Liver (tissue), 9 donors: ENCODE results near the gene ST6GALNAC5. TPM values are rescaled to one million over a fixed set of nuclear protein-coding genes. Genes with fewer than 3 reads are reported as not detected.

ENCODE experiments used
- DNase-seq: peaks from one replicate; pipeline ENCODE4 v3.0.0-alpha.2; 2017; ENCODE audit warnings: low spot score
- H3K27ac ChIP-seq, 2 donors: one replicate each; pipeline ENCODE4 v1.7.0; 2013; ENCODE audit warnings: inconsistent platforms in 2 of 2, low read length in 2 of 2, control low read depth in 1 of 2, low read depth in 1 of 2, mild to moderate bottlenecking in 1 of 2
- H3K27me3 ChIP-seq, 4 donors: one replicate each; pipeline versions ENCODE4 v1.6.1 to v1.7.0; 2013; ENCODE audit warnings: low read length in 3 of 4, inconsistent platforms in 1 of 4, mild to moderate bottlenecking in 1 of 4, moderate library complexity in 1 of 4; ENCODE audit not compliant: control insufficient read depth in 4 of 4, insufficient read depth in 4 of 4
- H3K36me3 ChIP-seq, 4 donors: one replicate each; pipeline versions ENCODE4 v1.6.1 to v1.7.0; 2013; ENCODE audit warnings: low read length in 3 of 4, mild to moderate bottlenecking in 3 of 4, low read depth in 1 of 4, moderate library complexity in 1 of 4; ENCODE audit not compliant: control insufficient read depth in 4 of 4, insufficient read depth in 3 of 4
- H3K4me1 ChIP-seq, 4 donors: one replicate each; pipeline versions ENCODE4 v1.6.1 to v1.7.0; 2013; ENCODE audit warnings: low read length in 3 of 4, mild to moderate bottlenecking in 3 of 4, moderate library complexity in 1 of 4; ENCODE audit not compliant: control insufficient read depth in 4 of 4, insufficient read depth in 4 of 4
- H3K4me3 ChIP-seq, 3 donors: one replicate each; pipeline versions ENCODE4 v1.6.1 to v1.7.0; 2013; ENCODE audit warnings: low read length in 3 of 3, control low read depth in 1 of 3, low read depth in 1 of 3, mild to moderate bottlenecking in 1 of 3
- H3K9ac ChIP-seq, 2 donors: one replicate each; pipeline ENCODE4 v1.7.0; 2013; ENCODE audit warnings: low read length in 2 of 2, mild to moderate bottlenecking in 2 of 2, moderate library complexity in 2 of 2, control low read depth in 1 of 2, low read depth in 1 of 2
- H3K9me3 ChIP-seq, 4 donors: one replicate each; pipeline versions ENCODE4 v1.6.1 to v1.7.0; 2013; ENCODE audit warnings: low read length in 3 of 4; ENCODE audit not compliant: control insufficient read depth in 4 of 4
- ATF3 ChIP-seq: IDR thresholded peaks from 2 replicates; pipeline ENCODE4 v1.6.1; 2016; ENCODE audit warnings: antibody characterized with exemption
- EGR1 ChIP-seq, 2 donors: IDR thresholded peaks; 2 replicates each; pipeline ENCODE4 v1.6.1; 2016 to 2018; ENCODE audit warnings: antibody characterized with exemption in 2 of 2, low read depth in 2 of 2
- FOXA1 ChIP-seq: IDR thresholded peaks from 2 replicates; pipeline ENCODE4 v1.6.1; 2016; ENCODE audit warnings: antibody characterized with exemption
- FOXA2 ChIP-seq: IDR thresholded peaks from 2 replicates; pipeline ENCODE4 v1.6.1; 2016; ENCODE audit warnings: antibody characterized with exemption
- GABPA ChIP-seq, 2 donors: IDR thresholded peaks in 1 of 2; conservative IDR thresholded peaks in 1 of 2; 2 replicates each; pipeline ENCODE4 v1.6.1; 2016; ENCODE audit warnings: antibody characterized with exemption in 2 of 2, mild to moderate bottlenecking in 1 of 2, moderate library complexity in 1 of 2
- HNF4A ChIP-seq, 2 donors: conservative IDR thresholded peaks; 2 replicates each; pipeline ENCODE4 v1.6.1; 2016; ENCODE audit warnings: antibody characterized with exemption in 2 of 2, mild to moderate bottlenecking in 2 of 2
- HNF4G ChIP-seq: IDR thresholded peaks from 2 replicates; pipeline ENCODE4 v1.6.1; 2016; ENCODE audit warnings: antibody characterized with exemption
- JUND ChIP-seq, 2 donors: IDR thresholded peaks; 2 replicates each; pipeline ENCODE4 v1.6.1; 2016; ENCODE audit warnings: antibody characterized with exemption in 2 of 2
- MAX ChIP-seq: IDR thresholded peaks from 2 replicates; pipeline ENCODE4 v1.6.1; 2016; ENCODE audit warnings: antibody characterized with exemption
- RAD21 ChIP-seq, 2 donors: IDR thresholded peaks; 2 replicates each; pipeline ENCODE4 v1.6.1; 2016; ENCODE audit warnings: antibody characterized with exemption in 2 of 2, mild to moderate bottlenecking in 2 of 2
- REST ChIP-seq: IDR thresholded peaks from 2 replicates; pipeline ENCODE4 v1.6.1; 2016; ENCODE audit warnings: antibody characterized with exemption, mild to moderate bottlenecking
- RXRA ChIP-seq, 2 donors: IDR thresholded peaks; 2 replicates each; pipeline ENCODE4 v1.6.1; 2017 to 2018; ENCODE audit warnings: antibody characterized with exemption in 2 of 2, mild to moderate bottlenecking in 1 of 2
- SP1 ChIP-seq: IDR thresholded peaks from 2 replicates; pipeline ENCODE4 v1.6.1; 2018; ENCODE audit warnings: antibody characterized with exemption, mild to moderate bottlenecking
- TAF1 ChIP-seq: conservative IDR thresholded peaks from 2 replicates; pipeline ENCODE4 v1.6.1; 2016; ENCODE audit warnings: antibody characterized with exemption, mild to moderate bottlenecking
- YY1 ChIP-seq: IDR thresholded peaks from 2 replicates; pipeline ENCODE4 v1.6.1; 2016; ENCODE audit warnings: antibody characterized with exemption, mild to moderate bottlenecking
- ZBTB33 ChIP-seq: IDR thresholded peaks from 2 replicates; pipeline ENCODE4 v1.6.1; 2016; ENCODE audit warnings: antibody characterized with exemption
- WGBS: extraction: QIAGEN DNeasy Blood & Tissue Kit; methylation state at CpG from one replicate; pipeline ENCODE4 v1.1.7; 2013; 5-methylcytosine and 5-hydroxymethylcytosine counted together
- polyA plus RNA-seq, 2 donors: library from polyadenylated mRNA; stranded (reverse) in 1 of 2; unstranded in 1 of 2; fragments of 200-250 nt in 1 of 2; fragments of >200 nt in 1 of 2; fragmentation: Nextera tagmentation in 1 of 2; extraction: Ambion mirVana in 1 of 2; gene quantifications; one replicate each; pipeline versions ENCODE4 v1.2.1 to v1.2.3, GENCODE V29; 2013 to 2015
- total RNA-seq, 2 donors: library from RNA; depleted of rRNA; stranded (reverse); fragments of >200 nt; gene quantifications; one replicate each; pipeline ENCODE4 v1.2.3, GENCODE V29; 2014
- TF ChIP-seq, protein P1 (sequence below): fragments of 150-350 bp; IDR thresholded peaks from 2 replicates; pipeline ENCODE4 v1.5.1; 2017; ENCODE audit warnings: improper control_type of control experiment, low read depth, low read length; ENCODE audit not compliant: missing input control
- donor health status: healthy.
- donor health status: healthy.
- donor health status: healthy.
- donor health status: healthy.
- donor health status: healthy.

ST6GALNAC5 gene
- total and polyA plus RNA-seq, 4 donors = 0.09 to 0.17 TPM; not detected in 2

- Histone ChIP-seq H3K27ac (no peak overlapping the region), H3K4me3 (no peak overlapping the region), H3K9ac (no peak overlapping the region), H3K36me3 (no peaks in the 10 kb centered on the region), H3K9me3 (no peaks in the 10 kb centered on the region), H3K4me1 (no peaks in the 10 kb centered on the region), H3K27me3 (peaks cover 0 to 4% (median 1%) of the 10 kb centered on the region in 4 donors)
- no peak for DNase-seq
- TF ChIP-seq RAD21 (IDR thresholded peaks at IDR 0.05) (no peak), TAF1 (no peak), RXRA (IDR thresholded peaks at IDR 0.05) (no peak), MAX (no peak), HNF4G (no peak), FOXA2 (no peak), SP1 (no peak), ZBTB33 (no peak), JUND (IDR thresholded peaks at IDR 0.05) (no peak), GABPA (IDR thresholded peaks at IDR 0.05 in 1 of 2, conservative IDR thresholded peaks at IDR 0.05 in 1 of 2) (no peak), ATF3 (no peak), EGR1 (IDR thresholded peaks at IDR 0.05; ENCODE audit: low read depth in 2 of 2) (no peak), FOXA1 (no peak), REST (no peak)
- TF ChIP-seq, protein P1, sequence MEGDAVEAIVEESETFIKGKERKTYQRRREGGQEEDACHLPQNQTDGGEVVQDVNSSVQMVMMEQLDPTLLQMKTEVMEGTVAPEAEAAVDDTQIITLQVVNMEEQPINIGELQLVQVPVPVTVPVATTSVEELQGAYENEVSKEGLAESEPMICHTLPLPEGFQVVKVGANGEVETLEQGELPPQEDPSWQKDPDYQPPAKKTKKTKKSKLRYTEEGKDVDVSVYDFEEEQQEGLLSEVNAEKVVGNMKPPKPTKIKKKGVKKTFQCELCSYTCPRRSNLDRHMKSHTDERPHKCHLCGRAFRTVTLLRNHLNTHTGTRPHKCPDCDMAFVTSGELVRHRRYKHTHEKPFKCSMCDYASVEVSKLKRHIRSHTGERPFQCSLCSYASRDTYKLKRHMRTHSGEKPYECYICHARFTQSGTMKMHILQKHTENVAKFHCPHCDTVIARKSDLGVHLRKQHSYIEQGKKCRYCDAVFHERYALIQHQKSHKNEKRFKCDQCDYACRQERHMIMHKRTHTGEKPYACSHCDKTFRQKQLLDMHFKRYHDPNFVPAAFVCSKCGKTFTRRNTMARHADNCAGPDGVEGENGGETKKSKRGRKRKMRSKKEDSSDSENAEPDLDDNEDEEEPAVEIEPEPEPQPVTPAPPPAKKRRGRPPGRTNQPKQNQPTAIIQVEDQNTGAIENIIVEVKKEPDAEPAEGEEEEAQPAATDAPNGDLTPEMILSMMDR = no peak
- WGBS = 68% methylated on average over 2 of the region's 2 CpGs
Observed at GRCh38 chr1:76861149-76861548, 6.1 kb upstream of the ST6GALNAC5 start.

DNA sequence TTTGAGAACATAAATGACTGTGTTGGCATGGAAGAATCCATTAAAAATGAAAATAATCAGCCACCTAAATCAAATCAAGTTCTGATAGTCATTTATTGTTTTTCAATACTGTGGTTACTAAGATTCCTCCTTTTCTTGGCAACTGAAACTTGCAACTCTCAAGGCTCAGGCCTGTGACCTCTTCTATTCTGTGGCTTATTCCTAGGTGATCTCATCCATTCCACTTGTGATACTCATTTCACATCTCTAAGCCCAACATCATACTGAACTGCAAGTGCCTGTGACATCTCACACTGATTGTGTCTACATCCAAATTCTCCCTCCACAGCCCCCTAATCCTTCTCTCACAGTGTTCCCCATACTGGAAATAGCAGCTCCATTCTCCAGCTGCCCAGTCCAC, 4.8 kb upstream of the ST6GALNAC5 start:
- peaks cover 0 to 6% (median 1%) of the 10 kb centered on the region in 4 donors for H3K27me3 ChIP-seq

More for the DNA sequence above, 4.8 kb upstream of the ST6GALNAC5 start:
- Histone ChIP-seq H3K4me3 (no peak overlapping the region), H3K36me3 (no peaks in the 10 kb centered on the region), H3K9me3 (no peaks in the 10 kb centered on the region), H3K4me1 (peaks cover under 1 to 3% (median 2%) of the 10 kb centered on the region in 4 donors), H3K27ac (no peak overlapping the region), H3K9ac (no peak overlapping the region)
- no peak for TF ChIP-seq TAF1
- no peak for TF ChIP-seq ZBTB33
- no peak for TF ChIP-seq REST
- no peak for TF ChIP-seq FOXA2
- no peak for TF ChIP-seq JUND (IDR thresholded peaks at IDR 0.05)
- TF ChIP-seq ATF3 = no peak
- TF ChIP-seq EGR1 (IDR thresholded peaks at IDR 0.05; ENCODE audit: low read depth in 2 of 2) = no peak
- no peak for TF ChIP-seq FOXA1
- no peak for TF ChIP-seq HNF4G
- no peak for TF ChIP-seq RAD21 (IDR thresholded peaks at IDR 0.05)
- TF ChIP-seq RXRA (IDR thresholded peaks at IDR 0.05) = no peak
- no peak for TF ChIP-seq MAX
- no peak for TF ChIP-seq HNF4A (conservative IDR thresholded peaks at IDR 0.05)
- no peak for TF ChIP-seq YY1
- no peak for DNase-seq
